IgD-negative memory B cell (primary cell): ENCODE results near the gene TCHP. TPM values are rescaled to one million over a fixed set of nuclear protein-coding genes. Genes with fewer than 3 reads are reported as not detected.

Source experiments
- H3K27ac Mint-ChIP-seq, 3 donors: one replicate each; pipeline ENCODE4 v1.8.0; 2020 to 2022; ENCODE audit warnings: mild to moderate bottlenecking in 3 of 3, mixed read lengths in 3 of 3, moderate library complexity in 1 of 3
- H3K27me3 Mint-ChIP-seq: one replicate; pipeline ENCODE4 v1.8.0; 2021; ENCODE audit warnings: mixed read lengths
- H3K36me3 Mint-ChIP-seq: one replicate; pipeline ENCODE4 v1.8.0; 2020; ENCODE audit warnings: mild to moderate bottlenecking, mixed read lengths
- H3K4me1 Mint-ChIP-seq, 3 donors: one replicate each; pipeline ENCODE4 v1.8.0; 2020 to 2022; ENCODE audit warnings: mixed read lengths in 3 of 3, mild to moderate bottlenecking in 1 of 3
- H3K4me3 Mint-ChIP-seq, 4 donors: one replicate each; pipeline ENCODE4 v1.8.0; 2020 to 2022; ENCODE audit warnings: mild to moderate bottlenecking in 4 of 4, mixed read lengths in 4 of 4, moderate library complexity in 3 of 4
- H3K9me3 Mint-ChIP-seq, 3 donors: one replicate each; pipeline ENCODE4 v1.8.0; 2020 to 2021; ENCODE audit warnings: mixed read lengths in 3 of 3, mild to moderate bottlenecking in 1 of 3
- polyA plus RNA-seq: library from polyadenylated mRNA; unstranded; fragments of 300-500 nt; fragmentation: Illumina TruSeq; gene quantifications from one replicate; pipeline ENCODE4 v1.2.3, GENCODE V29; 2021

The TCHP gene
- polyA plus RNA-seq, 1 donor from 2014 or later = 12.5 TPM

- no peaks in the 10 kb centered on the region for H3K9me3 Mint-ChIP-seq
- H3K27ac Mint-ChIP-seq = no peak overlapping the region
- no peaks in the 10 kb centered on the region for H3K4me1 Mint-ChIP-seq
- peaks cover 3% of the 10 kb centered on the region for H3K36me3 Mint-ChIP-seq
- no peak overlapping the region for H3K4me3 Mint-ChIP-seq
- H3K27me3 Mint-ChIP-seq = no peaks in the 10 kb centered on the region
These were observed 12.8 kb downstream of the TCHP start for GRCh38 chr12:109912855-109913321.

GRCh38 chr12:109914461-109914860 lies 14.4 kb downstream of the TCHP start:
- no peak overlapping the region for H3K4me3 Mint-ChIP-seq
- peaks cover 0 to 1% (median 0%) of the 10 kb centered on the region in 3 donors for H3K4me1 Mint-ChIP-seq
- no peaks in the 10 kb centered on the region for H3K36me3 Mint-ChIP-seq
- H3K9me3 Mint-ChIP-seq = no peaks in the 10 kb centered on the region
- H3K27me3 Mint-ChIP-seq = no peaks in the 10 kb centered on the region
- H3K27ac Mint-ChIP-seq = peak overlapping the region in 1 of 3 donors; percentile 80

- Mint-ChIP-seq H3K27ac (peak overlapping the region in 1 of 3 donors; percentile 7), H3K4me1 (peaks cover 0 to 3% (median 0%) of the 10 kb centered on the region in 3 donors), H3K4me3 (peak overlapping the region in 1 of 4 donors; percentile 23), H3K27me3 (no peaks in the 10 kb centered on the region), H3K9me3 (no peaks in the 10 kb centered on the region), H3K36me3 (no peaks in the 10 kb centered on the region)
These were observed 15.3 kb downstream of the TCHP start for GRCh38 chr12:109915171-109916040.

- Mint-ChIP-seq H3K27me3 (no peaks in the 10 kb centered on the region), H3K4me1 (peaks cover 0 to 3% (median 0%) of the 10 kb centered on the region in 3 donors)
These were observed 16.0 kb downstream of the TCHP start for GRCh38 chr12:109916045-109916444.

GRCh38 chr12:109919456-109919855 lies 19.4 kb downstream of the TCHP start:
- Mint-ChIP-seq H3K27ac (no peak overlapping the region), H3K4me3 (no peak overlapping the region), H3K9me3 (no peaks in the 10 kb centered on the region)

More at GRCh38 chr12:109916045-109916444, 16.0 kb downstream of the TCHP start:
- Mint-ChIP-seq H3K27ac (no peak overlapping the region), H3K9me3 (no peaks in the 10 kb centered on the region), H3K36me3 (peaks cover under 1% of the 10 kb centered on the region), H3K4me3 (no peak overlapping the region)

GRCh38 chr12:109920261-109920780 lies 20.2 kb downstream of the TCHP start:
- peaks cover 10 to 14% (median 11%) of the 10 kb centered on the region in 3 donors for H3K4me1 Mint-ChIP-seq
- H3K27me3 Mint-ChIP-seq = no peaks in the 10 kb centered on the region
- no peaks in the 10 kb centered on the region for H3K9me3 Mint-ChIP-seq
- peaks cover 4% of the 10 kb centered on the region for H3K36me3 Mint-ChIP-seq
- H3K4me3 Mint-ChIP-seq = no peak overlapping the region
- no peak overlapping the region for H3K27ac Mint-ChIP-seq

More at GRCh38 chr12:109919456-109919855, 19.4 kb downstream of the TCHP start:
- Mint-ChIP-seq H3K36me3 (peaks cover 4% of the 10 kb centered on the region), H3K27me3 (no peaks in the 10 kb centered on the region), H3K4me1 (peaks cover 7 to 9% (median 9%) of the 10 kb centered on the region in 3 donors)

- H3K27me3 Mint-ChIP-seq = no peaks in the 10 kb centered on the region
- no peak overlapping the region for H3K27ac Mint-ChIP-seq
- peaks cover 4% of the 10 kb centered on the region for H3K36me3 Mint-ChIP-seq
- H3K4me1 Mint-ChIP-seq = peaks cover 10 to 14% (median 11%) of the 10 kb centered on the region in 3 donors
- H3K4me3 Mint-ChIP-seq = no peak overlapping the region
- H3K9me3 Mint-ChIP-seq = no peaks in the 10 kb centered on the region
These were observed 21.9 kb downstream of the TCHP start for GRCh38 chr12:109921982-109922381.

GRCh38 chr12:109923038-109923437 lies 23.0 kb downstream of the TCHP start:
- no peak overlapping the region for H3K4me3 Mint-ChIP-seq
- H3K9me3 Mint-ChIP-seq = no peaks in the 10 kb centered on the region
- peaks cover 7% of the 10 kb centered on the region for H3K36me3 Mint-ChIP-seq
- no peaks in the 10 kb centered on the region for H3K27me3 Mint-ChIP-seq
- H3K27ac Mint-ChIP-seq = peak overlapping the region in 1 of 3 donors; percentile 52
- H3K4me1 Mint-ChIP-seq = peaks cover 13 to 14% (median 14%) of the 10 kb centered on the region in 3 donors

GRCh38 chr12:109923481-109924245 lies 23.6 kb downstream of the TCHP start:
- Mint-ChIP-seq H3K4me3 (peak overlapping the region in 2 of 4 donors; percentile 39 to 76), H3K36me3 (peaks cover 7% of the 10 kb centered on the region), H3K27ac (peak overlapping the region in 2 of 3 donors; percentile 52 to 78)

GRCh38 chr12:109925185-109925840 lies 25.2 kb downstream of the TCHP start:
- H3K4me3 Mint-ChIP-seq = peak overlapping the region in 1 of 4 donors; percentile 45
- H3K27me3 Mint-ChIP-seq = no peaks in the 10 kb centered on the region

More at GRCh38 chr12:109923481-109924245, 23.6 kb downstream of the TCHP start:
- H3K9me3 Mint-ChIP-seq = no peaks in the 10 kb centered on the region
- peaks cover 13 to 14% (median 14%) of the 10 kb centered on the region in 3 donors for H3K4me1 Mint-ChIP-seq
- no peaks in the 10 kb centered on the region for H3K27me3 Mint-ChIP-seq

GRCh38 chr12:109926016-109926415 lies 25.9 kb downstream of the TCHP start:
- Mint-ChIP-seq H3K4me1 (peaks cover 11 to 14% (median 13%) of the 10 kb centered on the region in 3 donors), H3K4me3 (no peak overlapping the region), H3K9me3 (no peaks in the 10 kb centered on the region), H3K27ac (no peak overlapping the region), H3K27me3 (no peaks in the 10 kb centered on the region), H3K36me3 (peaks cover 6% of the 10 kb centered on the region)

More at GRCh38 chr12:109925185-109925840, 25.2 kb downstream of the TCHP start:
- Mint-ChIP-seq H3K27ac (peak overlapping the region in 1 of 3 donors; percentile 15), H3K36me3 (peaks cover 7% of the 10 kb centered on the region), H3K4me1 (peaks cover 11 to 14% (median 13%) of the 10 kb centered on the region in 3 donors), H3K9me3 (no peaks in the 10 kb centered on the region)

GRCh38 chr12:109926488-109927210 lies 26.6 kb downstream of the TCHP start:
- H3K27ac Mint-ChIP-seq = no peak overlapping the region
- H3K4me3 Mint-ChIP-seq = no peak overlapping the region
- H3K27me3 Mint-ChIP-seq = no peaks in the 10 kb centered on the region
- H3K4me1 Mint-ChIP-seq = peaks cover 11 to 14% (median 13%) of the 10 kb centered on the region in 3 donors
- peaks cover 5% of the 10 kb centered on the region for H3K36me3 Mint-ChIP-seq
- no peaks in the 10 kb centered on the region for H3K9me3 Mint-ChIP-seq

GRCh38 chr12:109927622-109928021 lies 27.5 kb downstream of the TCHP start:
- Mint-ChIP-seq H3K27ac (peak overlapping the region in 1 of 3 donors; percentile 6), H3K36me3 (peaks cover 6% of the 10 kb centered on the region), H3K4me1 (peaks cover 10 to 14% (median 13%) of the 10 kb centered on the region in 3 donors), H3K4me3 (no peak overlapping the region), H3K27me3 (no peaks in the 10 kb centered on the region), H3K9me3 (no peaks in the 10 kb centered on the region)
